HL-60/S4 treated with phorbol 12-myristate 13-acetate at 8.2 ng/mL for 4 days and 3 days (cell line): ENCODE measurements around the gene NKX6-2.
"Not testable (repeated sequence)": the region's sequence is repeated elsewhere in the genome, so short reads cannot be mapped to it uniquely, and the experiment has no call there.

Experiments
- in situ Hi-C: fragments of 300-500 bp; cut with MboI; formaldehyde crosslinking; loops from 2 replicates; pipeline ENCODE4 v1.15.0; 2022; ENCODE audit warnings: low sequenced_read_pairs

NKX6-2 gene

GRCh38 chr10:132799865-132800264 is 13.9 kb upstream of the NKX6-2 start:
- in situ Hi-C loops: no loop called here

- in situ Hi-C loops: no loop called here
These were observed 12.9 kb upstream of the NKX6-2 start for GRCh38 chr10:132798876-132799275.

GRCh38 chr10:132798403-132798802 is 12.5 kb upstream of the NKX6-2 start:
- in situ Hi-C loops: no loop called here

GRCh38 chr10:132797986-132798385 is 12.0 kb upstream of the NKX6-2 start:
- in situ Hi-C loops: not testable (repeated sequence)

- in situ Hi-C loops: no loop called here
These were observed 10.9 kb upstream of the NKX6-2 start for GRCh38 chr10:132796846-132797245.

GRCh38 chr10:132793871-132794849 is 8.2 kb upstream of the NKX6-2 start:
- in situ Hi-C loops: no loop called here

GRCh38 chr10:132793213-132793612 is 7.3 kb upstream of the NKX6-2 start:
- in situ Hi-C loops: no loop called here

GRCh38 chr10:132792796-132793195 is 6.8 kb upstream of the NKX6-2 start:
- in situ Hi-C loops: no loop called here

- in situ Hi-C loops: not testable (repeated sequence)
These were observed 6.2 kb upstream of the NKX6-2 start for GRCh38 chr10:132792099-132792498.

- in situ Hi-C loops: no loop called here
These were observed 5.2 kb upstream of the NKX6-2 start for GRCh38 chr10:132790934-132791829.

GRCh38 chr10:132790470-132790869 is 4.5 kb upstream of the NKX6-2 start:
- in situ Hi-C loops: no loop called here

GRCh38 chr10:132789659-132790148 is 3.8 kb upstream of the NKX6-2 start:
- in situ Hi-C loops: no loop called here

- in situ Hi-C loops: no loop called here
These were observed 2.9 kb upstream of the NKX6-2 start for GRCh38 chr10:132788831-132789219.

- in situ Hi-C loops: no loop called here
These were observed 2.4 kb upstream of the NKX6-2 start for GRCh38 chr10:132788180-132788830.

GRCh38 chr10:132787495-132788179 is 1.7 kb upstream of the NKX6-2 start:
- in situ Hi-C loops: no loop called here

- in situ Hi-C loops: no loop called here
These were observed 1.0 kb upstream of the NKX6-2 start for GRCh38 chr10:132786884-132787494.

GRCh38 chr10:132786476-132786883 is 533 bp upstream of the NKX6-2 start:
- in situ Hi-C loops: no loop called here

GRCh38 chr10:132784866-132785722 is 853 bp downstream of the NKX6-2 start:
- in situ Hi-C loops: no loop called here
